Upper lobe of right lung (tissue), 1 donor: ENCODE results near the gene LRTM1. TPM values are rescaled to one million over a fixed set of nuclear protein-coding genes. Genes with fewer than 3 reads are reported as not detected.

Experiments used
- ATAC-seq: fragments of 200-7000 bp; cut with Tn5 transposase; one replicate; pipeline ENCODE4 v1.9.1; 2020; ENCODE audit warnings: mild to moderate bottlenecking, moderate library complexity
- DNase-seq: peaks from one replicate; pipeline ENCODE4 v3.0.0-alpha.2; 2020
- H3K27ac ChIP-seq: fragments of 200-600 bp; one replicate; pipeline ENCODE4 v1.8.0; 2022
- H3K27me3 ChIP-seq: fragments of 200-600 bp; one replicate; pipeline ENCODE4 v1.8.0; 2022; ENCODE audit warnings: mild to moderate bottlenecking
- H3K36me3 ChIP-seq: fragments of 200-600 bp; one replicate; pipeline ENCODE4 v1.8.0; 2022
- H3K4me1 ChIP-seq: fragments of 200-600 bp; one replicate; pipeline ENCODE4 v1.8.0; 2022
- H3K4me3 ChIP-seq: fragments of 200-600 bp; one replicate; pipeline ENCODE4 v1.8.0; 2022; ENCODE audit warnings: mild to moderate bottlenecking
- H3K9me3 ChIP-seq: fragments of 200-600 bp; one replicate; pipeline ENCODE4 v1.8.0; 2022
- CTCF ChIP-seq: fragments of 200-600 bp; IDR thresholded peaks from one replicate; pipeline ENCODE4 v1.8.0; 2022; ENCODE audit warnings: antibody characterized with exemption
- intact Hi-C: fragments of 100-400 bp; cut with DNase I; formaldehyde crosslinking; loops from one replicate; pipeline ENCODE4 v1.11.0; 2022
- long read RNA-seq: library from polyadenylated mRNA; unstranded; transcript quantifications from one replicate; pipeline ENCODE4 v2.0.0, GENCODE V29; 2021
- total RNA-seq: library from RNA; stranded (reverse); fragmentation: NEBNext Ultra II Directional; extraction: Animal tissue kit (Norgen Biotek cat#: 25700); gene quantifications from one replicate; pipeline ENCODE4 v1.2.1, GENCODE V29; 2021
- donor health status: DM: no; HTN: yes; CAD: no; lungs with severe emphysema.

LRTM1 gene
- total RNA-seq: not detected
- long read RNA-seq, partial matches to known transcripts: 0 of 1 reads
- long read RNA-seq, other reads (novel, unspliced or antisense): 1 of 1 reads

GRCh38 chr3:54928046-54928770, at the start of gene LRTM1:
TSS of gene LRTM1 (minus strand) at chr3:54928059. CDS start at chr3:54927911, 148 bp downstream.
- intact Hi-C loops: no loop called here
- no peak for DNase-seq
- no peaks in the 10 kb centered on the region for H3K36me3 ChIP-seq

GRCh38 chr3:54977439-54977838, 49.6 kb upstream of the LRTM1 start:
- DNase-seq: no peak
- TF ChIP-seq CTCF: no peak
- no peaks in the 10 kb centered on the region for H3K27me3 ChIP-seq
- no peak for ATAC-seq
- no peak overlapping the region for H3K27ac ChIP-seq
- no peaks in the 10 kb centered on the region for H3K9me3 ChIP-seq
- intact Hi-C loops: no loop called here
- H3K36me3 ChIP-seq: no peaks in the 10 kb centered on the region
- no peak overlapping the region for H3K4me3 ChIP-seq
- H3K4me1 ChIP-seq: peaks cover 5% of the 10 kb centered on the region

More at GRCh38 chr3:54928046-54928770, at the start of gene LRTM1:
- ATAC-seq: no peak
- Histone ChIP-seq H3K27ac (no peak within 1 kb of the TSS), H3K4me3 (no peak within 1 kb of the TSS), H3K9me3 (no peaks in the 10 kb centered on the region), H3K27me3 (no peaks in the 10 kb centered on the region), H3K4me1 (no peaks in the 10 kb centered on the region)
- no peak for TF ChIP-seq CTCF

GRCh38 chr3:54970895-54971294, 43.0 kb upstream of the LRTM1 start:
- no peaks in the 10 kb centered on the region for H3K9me3 ChIP-seq
- ATAC-seq: no peak

GRCh38 chr3:54969652-54970051, 41.8 kb upstream of the LRTM1 start:
- no peaks in the 10 kb centered on the region for H3K36me3 ChIP-seq
- no peak overlapping the region for H3K4me3 ChIP-seq
- no peak for DNase-seq
- intact Hi-C loops: no loop called here
- no peaks in the 10 kb centered on the region for H3K27me3 ChIP-seq
- H3K4me1 ChIP-seq: peaks cover 12% of the 10 kb centered on the region
- TF ChIP-seq CTCF: no peak
- H3K27ac ChIP-seq: no peak overlapping the region
- H3K9me3 ChIP-seq: no peaks in the 10 kb centered on the region
- ATAC-seq: no peak

More at GRCh38 chr3:54970895-54971294, 43.0 kb upstream of the LRTM1 start:
- Histone ChIP-seq H3K36me3 (no peaks in the 10 kb centered on the region), H3K4me3 (no peak overlapping the region), H3K27ac (no peak overlapping the region), H3K4me1 (peaks cover 12% of the 10 kb centered on the region), H3K27me3 (no peaks in the 10 kb centered on the region)
- intact Hi-C loops: no loop called here
- DNase-seq: no peak
- no peak for TF ChIP-seq CTCF

GRCh38 chr3:54968546-54969172, 40.8 kb upstream of the LRTM1 start:
- Histone ChIP-seq H3K4me3 (no peak overlapping the region), H3K27ac (no peak overlapping the region), H3K27me3 (no peaks in the 10 kb centered on the region), H3K4me1 (peaks cover 12% of the 10 kb centered on the region), H3K9me3 (no peaks in the 10 kb centered on the region), H3K36me3 (no peaks in the 10 kb centered on the region)
- DNase-seq (no peak), ATAC-seq (no peak)
- no peak for TF ChIP-seq CTCF
- intact Hi-C loops: no loop called here
